ENCODE measurements around the gene DENND2D. TPM values are rescaled to one million over a fixed set of nuclear protein-coding genes. Genes with fewer than 3 reads are reported as not detected.

The DENND2D gene
- polyA plus RNA-seq, 1 donor from 2014 or later = not detected

DNA sequence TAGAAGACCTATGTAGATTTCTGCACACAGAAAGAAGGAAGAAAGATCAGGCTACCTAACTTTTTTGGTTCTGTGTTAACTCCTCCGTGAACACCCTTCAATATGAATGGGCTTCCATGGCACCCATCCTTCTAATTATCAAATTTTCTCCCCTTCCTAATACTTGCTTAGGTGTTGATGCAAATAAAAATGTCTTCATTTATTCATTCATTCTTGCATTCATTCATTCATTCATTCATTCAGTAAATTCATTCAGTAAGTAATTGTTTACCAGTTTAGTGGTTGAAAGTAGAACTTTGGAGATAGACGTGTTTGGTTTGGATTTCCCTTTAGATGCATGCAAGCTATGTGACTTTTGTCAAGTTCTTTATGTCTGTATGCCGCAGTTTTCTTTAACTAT lies 31.7 kb upstream of the DENND2D start:
- TF ChIP-seq TAF1 (IDR thresholded peaks at IDR 0.05; ENCODE audit: low read depth) = no peak
- no peak for TF ChIP-seq EZH2 (IDR thresholded peaks at IDR 0.05; ENCODE audit: borderline replicate concordance, insufficient read depth, low read length, poor library complexity, severe bottlenecking)
- no peak for TF ChIP-seq RAD21 (conservative IDR thresholded peaks at IDR 0.05)
- TF ChIP-seq SMC3 (conservative IDR thresholded peaks at IDR 0.05; ENCODE audit: poor library complexity) = no peak
- TF ChIP-seq, protein P1, sequence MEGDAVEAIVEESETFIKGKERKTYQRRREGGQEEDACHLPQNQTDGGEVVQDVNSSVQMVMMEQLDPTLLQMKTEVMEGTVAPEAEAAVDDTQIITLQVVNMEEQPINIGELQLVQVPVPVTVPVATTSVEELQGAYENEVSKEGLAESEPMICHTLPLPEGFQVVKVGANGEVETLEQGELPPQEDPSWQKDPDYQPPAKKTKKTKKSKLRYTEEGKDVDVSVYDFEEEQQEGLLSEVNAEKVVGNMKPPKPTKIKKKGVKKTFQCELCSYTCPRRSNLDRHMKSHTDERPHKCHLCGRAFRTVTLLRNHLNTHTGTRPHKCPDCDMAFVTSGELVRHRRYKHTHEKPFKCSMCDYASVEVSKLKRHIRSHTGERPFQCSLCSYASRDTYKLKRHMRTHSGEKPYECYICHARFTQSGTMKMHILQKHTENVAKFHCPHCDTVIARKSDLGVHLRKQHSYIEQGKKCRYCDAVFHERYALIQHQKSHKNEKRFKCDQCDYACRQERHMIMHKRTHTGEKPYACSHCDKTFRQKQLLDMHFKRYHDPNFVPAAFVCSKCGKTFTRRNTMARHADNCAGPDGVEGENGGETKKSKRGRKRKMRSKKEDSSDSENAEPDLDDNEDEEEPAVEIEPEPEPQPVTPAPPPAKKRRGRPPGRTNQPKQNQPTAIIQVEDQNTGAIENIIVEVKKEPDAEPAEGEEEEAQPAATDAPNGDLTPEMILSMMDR (IDR thresholded peaks at IDR 0.05; ENCODE audit: poor library complexity, severe bottlenecking) = no peak
- no peak for TF ChIP-seq MXI1 (conservative IDR thresholded peaks at IDR 0.05; ENCODE audit: poor library complexity, severe bottlenecking)
- TF ChIP-seq EP300 (conservative IDR thresholded peaks at IDR 0.05; ENCODE audit: poor library complexity, severe bottlenecking) = no peak
- no peak for TF ChIP-seq POLR2AphosphoS5 (IDR thresholded peaks at IDR 0.05)
- TF ChIP-seq, protein P2, sequence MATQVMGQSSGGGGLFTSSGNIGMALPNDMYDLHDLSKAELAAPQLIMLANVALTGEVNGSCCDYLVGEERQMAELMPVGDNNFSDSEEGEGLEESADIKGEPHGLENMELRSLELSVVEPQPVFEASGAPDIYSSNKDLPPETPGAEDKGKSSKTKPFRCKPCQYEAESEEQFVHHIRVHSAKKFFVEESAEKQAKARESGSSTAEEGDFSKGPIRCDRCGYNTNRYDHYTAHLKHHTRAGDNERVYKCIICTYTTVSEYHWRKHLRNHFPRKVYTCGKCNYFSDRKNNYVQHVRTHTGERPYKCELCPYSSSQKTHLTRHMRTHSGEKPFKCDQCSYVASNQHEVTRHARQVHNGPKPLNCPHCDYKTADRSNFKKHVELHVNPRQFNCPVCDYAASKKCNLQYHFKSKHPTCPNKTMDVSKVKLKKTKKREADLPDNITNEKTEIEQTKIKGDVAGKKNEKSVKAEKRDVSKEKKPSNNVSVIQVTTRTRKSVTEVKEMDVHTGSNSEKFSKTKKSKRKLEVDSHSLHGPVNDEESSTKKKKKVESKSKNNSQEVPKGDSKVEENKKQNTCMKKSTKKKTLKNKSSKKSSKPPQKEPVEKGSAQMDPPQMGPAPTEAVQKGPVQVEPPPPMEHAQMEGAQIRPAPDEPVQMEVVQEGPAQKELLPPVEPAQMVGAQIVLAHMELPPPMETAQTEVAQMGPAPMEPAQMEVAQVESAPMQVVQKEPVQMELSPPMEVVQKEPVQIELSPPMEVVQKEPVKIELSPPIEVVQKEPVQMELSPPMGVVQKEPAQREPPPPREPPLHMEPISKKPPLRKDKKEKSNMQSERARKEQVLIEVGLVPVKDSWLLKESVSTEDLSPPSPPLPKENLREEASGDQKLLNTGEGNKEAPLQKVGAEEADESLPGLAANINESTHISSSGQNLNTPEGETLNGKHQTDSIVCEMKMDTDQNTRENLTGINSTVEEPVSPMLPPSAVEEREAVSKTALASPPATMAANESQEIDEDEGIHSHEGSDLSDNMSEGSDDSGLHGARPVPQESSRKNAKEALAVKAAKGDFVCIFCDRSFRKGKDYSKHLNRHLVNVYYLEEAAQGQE (IDR thresholded peaks at IDR 0.05; ENCODE audit: borderline replicate concordance) = no peak
- Histone ChIP-seq H3F3A (ENCODE audit: insufficient read depth, low read length, poor library complexity, severe bottlenecking) (no peaks in the 10 kb centered on the region), H2AFZ (ENCODE audit: low read depth, low read length) (no peak overlapping the region)

DNA sequence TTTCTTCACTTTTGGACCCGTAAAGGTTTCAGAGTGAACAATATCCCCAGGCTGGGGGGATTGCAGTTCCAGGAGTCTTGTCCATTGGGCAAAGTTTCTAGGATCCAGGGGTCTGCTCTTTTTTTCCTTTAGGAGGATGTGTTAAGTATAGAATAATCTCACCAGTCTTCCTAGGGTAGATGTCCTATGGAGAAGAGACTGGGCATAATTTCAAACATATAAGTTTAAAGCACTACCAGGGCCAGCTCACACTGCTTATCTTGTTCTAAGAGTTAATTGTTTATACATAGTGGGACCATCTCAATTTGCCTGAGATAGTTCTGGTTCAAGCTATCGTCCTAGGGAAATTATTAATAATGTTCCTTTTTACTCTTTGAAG lies 28.3 kb upstream of the DENND2D start:
- no peak overlapping the region for H3K9ac ChIP-seq (ENCODE audit: low read length)
- no peaks in the 10 kb centered on the region for H4K20me1 ChIP-seq (ENCODE audit: insufficient read depth)
- no peak overlapping the region for H3K27ac ChIP-seq (ENCODE audit: low read length)
- H3F3A ChIP-seq (ENCODE audit: insufficient read depth, low read length, poor library complexity, severe bottlenecking) = no peaks in the 10 kb centered on the region
- TF ChIP-seq RAD21 (conservative IDR thresholded peaks at IDR 0.05) = no peak
- TF ChIP-seq, protein P1 (IDR thresholded peaks at IDR 0.05; ENCODE audit: poor library complexity, severe bottlenecking) = no peak
- TF ChIP-seq MXI1 (conservative IDR thresholded peaks at IDR 0.05; ENCODE audit: poor library complexity, severe bottlenecking) = no peak
- TF ChIP-seq EZH2 (IDR thresholded peaks at IDR 0.05; ENCODE audit: borderline replicate concordance, insufficient read depth, low read length, poor library complexity, severe bottlenecking) = no peak
- TF ChIP-seq EP300 (conservative IDR thresholded peaks at IDR 0.05; ENCODE audit: poor library complexity, severe bottlenecking) = no peak
- TF ChIP-seq, protein P2 (IDR thresholded peaks at IDR 0.05; ENCODE audit: borderline replicate concordance) = no peak
- TF ChIP-seq SMC3 (conservative IDR thresholded peaks at IDR 0.05; ENCODE audit: poor library complexity) = no peak
- TF ChIP-seq TAF1 (IDR thresholded peaks at IDR 0.05; ENCODE audit: low read depth) = no peak
- TF ChIP-seq POLR2AphosphoS5 (IDR thresholded peaks at IDR 0.05) = no peak
- H3K4me3 ChIP-seq (ENCODE audit: low read length) = no peak overlapping the region
- H3K27me3 ChIP-seq (ENCODE audit: insufficient read depth, low read depth, low read length) = no peaks in the 10 kb centered on the region
- H2AFZ ChIP-seq (ENCODE audit: low read depth, low read length) = no peak overlapping the region
- no peaks in the 10 kb centered on the region for H3K36me3 ChIP-seq (ENCODE audit: insufficient read depth, low read length)
- H3K9me3 ChIP-seq (ENCODE audit: low read length) = no peaks in the 10 kb centered on the region
- no peaks in the 10 kb centered on the region for H3K9me2 ChIP-seq (ENCODE audit: insufficient read depth, low read length)
- H3K4me2 ChIP-seq (ENCODE audit: low read length) = no peak overlapping the region
- no peaks in the 10 kb centered on the region for H3K79me2 ChIP-seq (replicated peaks; ENCODE audit: insufficient read depth, low read length)

More for the DNA sequence above, 31.7 kb upstream of the DENND2D start:
- no peaks in the 10 kb centered on the region for H3K9me3 ChIP-seq (ENCODE audit: low read length)
- H3K9me2 ChIP-seq (ENCODE audit: insufficient read depth, low read length) = no peaks in the 10 kb centered on the region
- H3K79me2 ChIP-seq (replicated peaks; ENCODE audit: insufficient read depth, low read length) = no peaks in the 10 kb centered on the region
- no peaks in the 10 kb centered on the region for H4K20me1 ChIP-seq (ENCODE audit: insufficient read depth)
- no peaks in the 10 kb centered on the region for H3K36me3 ChIP-seq (ENCODE audit: insufficient read depth, low read length)
- no peak overlapping the region for H3K9ac ChIP-seq (ENCODE audit: low read length)
- H3K4me2 ChIP-seq (ENCODE audit: low read length) = no peak overlapping the region
- no peak overlapping the region for H3K4me3 ChIP-seq (ENCODE audit: low read length)
- no peaks in the 10 kb centered on the region for H3K27me3 ChIP-seq (ENCODE audit: insufficient read depth, low read depth, low read length)
- no peak overlapping the region for H3K27ac ChIP-seq (ENCODE audit: low read length)

Measured in neural cell (in vitro differentiated cells).